Bone marrow (tissue), 2 donors: Measurements from ENCODE around the gene TRAPPC1.

Experiments
- DNase-seq, 2 donors: peaks; one replicate each; lab custom pipeline; 2025; lab: John Stamatoyannopoulos, UW

The TRAPPC1 gene

GRCh38 chr17:7940743-7941142, 9.0 kb upstream of the TRAPPC1 start:
- DNase-seq = no peak

- no peak for DNase-seq
These were observed 8.3 kb upstream of the TRAPPC1 start for GRCh38 chr17:7940034-7940433.

GRCh38 chr17:7935859-7936258, 4.1 kb upstream of the TRAPPC1 start:
- no peak for DNase-seq

GRCh38 chr17:7932949-7933348, 1.2 kb upstream of the TRAPPC1 start:
- peak; percentile 36 to 70 for DNase-seq

GRCh38 chr17:7932483-7932891, 741 bp upstream of the TRAPPC1 start:
- peak in 1 of 2 donors; percentile 15 for DNase-seq

GRCh38 chr17:7930841-7931631, 710 bp downstream of the TRAPPC1 start:
- DNase-seq = no peak

GRCh38 chr17:7929158-7930023, 2.4 kb downstream of the TRAPPC1 start, which contains the start of gene KCNAB3:
TSS of gene KCNAB3 (minus strand) at chr17:7929856. CDS start at chr17:7929435, 421 bp downstream.
- DNase-seq = no peak

GRCh38 chr17:7927596-7927995, 4.2 kb downstream of the TRAPPC1 start:
- DNase-seq = no peak

GRCh38 chr17:7922845-7923628, 8.7 kb downstream of the TRAPPC1 start:
- peak; percentile 18 to 53 for DNase-seq

GRCh38 chr17:7922269-7922844, 9.4 kb downstream of the TRAPPC1 start:
- DNase-seq = peak in 1 of 2 donors; percentile 27

GRCh38 chr17:7916808-7917207, 14.9 kb downstream of the TRAPPC1 start:
- DNase-seq = no peak

- no peak for DNase-seq
These were observed 15.4 kb downstream of the TRAPPC1 start for GRCh38 chr17:7916385-7916682.

- peak; percentile 73 to 81 for DNase-seq
These were observed 15.9 kb downstream of the TRAPPC1 start, which contains the start of gene RNF227 for GRCh38 chr17:7915611-7916384. TSS of gene RNF227 (minus strand) at chr17:7916289. CDS start at chr17:7916195, 94 bp downstream.

- no peak for DNase-seq
These were observed 16.6 kb downstream of the TRAPPC1 start for GRCh38 chr17:7915179-7915610.

- DNase-seq = peak in 1 of 2 donors; percentile 78
These were observed 18.7 kb downstream of the TRAPPC1 start for GRCh38 chr17:7912927-7913524.

GRCh38 chr17:7911116-7911515, 20.6 kb downstream of the TRAPPC1 start:
- DNase-seq = no peak

- DNase-seq = no peak
These were observed 21.0 kb downstream of the TRAPPC1 start for GRCh38 chr17:7910711-7911110.

GRCh38 chr17:7910281-7910680, 21.5 kb downstream of the TRAPPC1 start:
- DNase-seq = no peak

GRCh38 chr17:7909089-7909488, 22.7 kb downstream of the TRAPPC1 start:
- no peak for DNase-seq
